HG02798 (cell line): ENCODE measurements around the gene ASB9.
A peak's percentile ranks its signal among the peaks of the same experiment; 100 is the strongest.
"Not testable (repeated sequence)": the region's sequence is repeated elsewhere in the genome, so short reads cannot be mapped to it uniquely, and the experiment has no call there.

Experiments used
- ATAC-seq: cut with Tn5 transposase; IDR thresholded peaks from one replicate; pipeline ENCODE4 v1.9.1; 2021; ENCODE audit warnings: mild to moderate bottlenecking; ENCODE audit not compliant: unreplicated experiment, poor library complexity

Gene ASB9

GRCh38 chrX:15242899-15243555, 26.9 kb downstream of the ASB9 start:
- ATAC-seq, result no peak

DNA sequence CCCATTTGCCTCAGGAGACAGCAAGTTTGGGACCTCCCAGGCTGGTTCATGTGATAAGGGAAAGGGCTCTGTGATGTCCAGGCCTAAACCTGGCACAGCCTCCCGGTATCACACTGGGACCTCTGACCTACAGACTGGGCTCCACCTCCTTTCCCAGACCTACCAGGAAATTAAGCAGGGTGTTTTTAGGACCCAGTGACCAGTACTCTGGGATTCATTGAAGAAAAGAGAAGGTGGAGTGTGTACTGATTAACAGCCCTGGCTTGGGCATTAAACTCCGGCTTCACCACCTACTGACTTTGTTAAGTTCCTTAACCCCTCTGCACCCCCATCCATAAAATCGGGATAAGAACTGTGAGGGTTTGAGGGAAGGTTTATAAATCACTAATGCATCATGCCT, 28.6 kb downstream of the ASB9 start:
- ATAC-seq, result no peak

- no peak for ATAC-seq
These were observed 29.5 kb downstream of the ASB9 start for GRCh38 chrX:15240414-15240813.

DNA sequence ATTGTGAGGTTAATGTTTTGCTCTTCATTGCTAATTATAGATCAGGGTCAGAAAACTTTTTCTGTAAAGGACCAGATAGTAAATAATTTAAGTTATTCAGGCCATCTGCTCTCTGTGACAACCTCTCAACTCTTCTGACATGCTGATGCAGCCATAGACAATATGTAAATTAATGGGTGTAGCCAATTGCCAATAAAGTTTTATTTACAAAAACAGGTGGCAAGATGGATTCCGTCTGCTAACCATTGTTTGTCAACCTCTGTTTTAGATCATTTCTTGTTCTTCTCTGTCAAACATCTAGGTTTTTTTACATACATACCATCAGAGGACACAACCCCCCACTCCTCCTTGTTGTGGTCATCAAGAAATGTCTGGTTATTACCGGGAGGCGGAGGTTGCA, 33.7 kb downstream of the ASB9 start:
- no peak for ATAC-seq

DNA sequence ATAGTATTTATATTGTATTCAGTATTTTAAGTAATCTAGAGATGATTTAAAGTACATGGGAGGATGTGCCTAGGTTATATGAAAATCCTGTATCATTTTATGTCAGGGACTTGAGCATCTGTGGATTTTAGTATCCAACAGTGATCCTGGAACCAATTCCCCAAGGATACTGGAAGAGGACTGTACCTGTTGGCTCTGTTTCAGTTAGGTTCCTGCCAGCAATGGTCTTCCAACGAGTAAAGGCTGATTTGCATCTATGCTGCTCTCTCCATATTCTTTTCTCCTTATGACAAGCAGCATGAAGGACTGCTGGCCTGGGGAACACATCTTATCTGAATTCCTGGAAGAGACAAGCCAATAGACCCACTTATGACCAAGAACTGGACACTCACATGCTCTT, 34.9 kb downstream of the ASB9 start:
- ATAC-seq, result no peak

DNA sequence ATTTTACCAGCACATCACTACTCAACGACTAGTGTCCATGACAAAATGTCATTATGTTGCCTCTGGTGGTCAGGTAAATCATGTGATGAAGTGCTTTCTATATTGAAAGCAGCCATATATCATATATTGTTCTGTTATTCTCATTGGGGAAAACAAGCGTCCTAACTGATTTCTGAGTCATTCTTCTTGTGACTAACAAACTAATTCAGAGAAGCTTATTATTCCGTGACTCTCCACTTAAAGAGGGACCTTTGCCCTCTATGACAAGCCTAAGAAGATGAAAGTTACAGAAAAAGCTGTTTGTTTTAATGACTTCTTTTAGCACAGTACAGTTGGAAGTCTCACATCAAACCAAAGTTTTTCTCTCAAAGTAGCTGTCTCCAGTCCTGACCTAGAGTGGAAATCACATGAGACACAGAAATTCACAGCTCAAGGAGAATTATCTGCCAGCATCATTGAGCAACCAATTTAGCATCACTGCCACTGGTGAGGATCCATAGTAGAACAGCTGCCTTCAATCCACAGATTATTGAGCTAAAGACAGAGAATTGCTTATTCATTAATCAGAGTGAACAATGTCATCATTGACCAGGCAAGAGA, 36.4 kb downstream of the ASB9 start:
- no peak for ATAC-seq

DNA sequence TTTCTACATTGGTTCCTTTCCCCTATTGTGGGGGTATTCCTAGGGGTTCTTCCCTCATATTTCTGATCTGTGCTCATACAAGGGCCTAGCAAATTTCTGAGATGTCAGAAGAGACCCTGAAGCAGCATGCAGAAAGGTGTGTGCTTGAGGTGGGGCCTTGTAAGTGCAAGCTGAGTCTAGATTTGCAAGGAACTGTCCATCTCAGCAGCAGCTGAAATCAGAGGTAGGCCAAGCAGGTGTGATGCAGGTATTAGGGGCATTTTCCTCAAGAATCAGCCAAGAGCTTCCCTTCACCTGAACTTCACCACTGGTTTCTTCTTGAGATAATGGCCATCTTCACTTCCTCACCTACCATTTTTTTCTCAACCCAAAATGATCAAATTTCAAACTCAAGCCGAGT, 45.1 kb downstream of the ASB9 start:
- ATAC-seq, result no peak

DNA sequence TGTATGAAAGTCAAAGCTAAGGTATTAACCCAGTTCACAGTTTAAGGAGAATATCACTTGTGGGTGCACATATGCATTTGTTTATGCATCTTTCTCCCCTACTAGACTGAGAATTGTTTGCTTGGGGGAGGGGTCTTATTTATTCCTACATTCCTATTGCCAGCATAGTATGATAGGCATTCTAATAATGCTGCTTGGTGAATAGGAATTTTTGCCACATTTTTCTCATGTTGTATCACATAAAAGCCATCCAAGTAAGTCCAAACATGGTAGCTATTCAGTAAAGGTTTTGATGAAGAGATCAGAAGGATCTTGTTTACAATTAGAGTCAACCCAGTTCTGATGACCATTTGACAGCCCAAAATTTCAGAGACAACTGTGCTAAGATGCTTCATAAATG, 48.6 kb downstream of the ASB9 start:
- no peak for ATAC-seq

DNA sequence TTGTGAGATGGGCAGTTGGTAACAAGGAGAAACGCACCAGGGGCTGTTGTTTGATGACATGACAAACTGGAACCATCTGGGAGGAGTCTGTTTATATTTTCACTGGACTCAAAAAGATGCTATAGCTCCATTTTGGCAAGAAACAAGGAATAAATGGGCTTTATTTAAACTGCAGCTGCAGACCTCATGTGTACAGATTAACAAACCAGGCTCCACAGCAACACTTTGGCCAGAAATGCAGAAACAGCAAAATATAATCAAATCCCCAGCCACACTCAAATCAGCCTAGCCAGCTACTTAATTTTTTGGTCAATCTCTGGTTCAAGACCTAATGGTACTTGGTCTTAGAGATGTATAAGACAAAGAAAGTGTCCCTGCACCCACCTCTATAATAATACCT, 52.7 kb downstream of the ASB9 start:
- no peak for ATAC-seq

DNA sequence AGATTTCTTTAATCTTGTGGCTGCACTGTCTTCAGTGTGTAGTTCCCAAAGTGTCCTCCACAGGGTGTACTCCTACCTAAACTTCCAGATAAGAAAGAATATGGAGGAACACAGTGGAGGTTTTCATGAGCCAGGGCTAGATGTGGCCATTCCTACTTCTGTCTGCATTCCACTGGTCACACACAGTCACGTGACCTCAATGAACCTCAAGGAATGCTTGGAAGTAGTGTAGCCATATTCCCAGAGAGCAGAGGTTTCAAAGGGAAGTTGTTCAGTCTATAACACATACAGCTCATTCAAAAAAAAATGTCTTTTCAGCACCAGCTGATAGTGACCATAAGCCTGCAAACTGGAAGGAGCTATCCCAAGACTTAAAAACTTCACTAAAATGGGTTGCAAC, 53.6 kb downstream of the ASB9 start:
- no peak for ATAC-seq

DNA sequence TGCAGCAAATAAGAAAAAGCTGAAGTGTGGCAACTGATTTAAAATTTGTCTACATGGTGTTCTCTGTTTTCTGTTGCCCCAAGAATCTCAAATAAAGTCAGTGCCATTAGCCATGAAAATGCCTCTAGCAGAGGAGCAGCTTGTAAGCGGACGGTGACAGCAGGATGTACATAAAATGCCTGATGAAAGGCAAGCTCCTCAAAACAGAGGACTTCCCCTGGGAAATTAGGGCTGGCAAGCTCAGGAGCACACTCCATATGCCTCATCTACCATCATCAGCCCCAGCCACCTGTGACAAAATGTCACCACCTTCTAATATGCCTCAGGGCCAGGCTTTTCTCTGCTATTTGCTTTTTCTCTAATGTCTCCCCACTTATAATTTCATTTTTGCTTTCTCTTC, 54.5 kb downstream of the ASB9 start:
- ATAC-seq, result no peak

DNA sequence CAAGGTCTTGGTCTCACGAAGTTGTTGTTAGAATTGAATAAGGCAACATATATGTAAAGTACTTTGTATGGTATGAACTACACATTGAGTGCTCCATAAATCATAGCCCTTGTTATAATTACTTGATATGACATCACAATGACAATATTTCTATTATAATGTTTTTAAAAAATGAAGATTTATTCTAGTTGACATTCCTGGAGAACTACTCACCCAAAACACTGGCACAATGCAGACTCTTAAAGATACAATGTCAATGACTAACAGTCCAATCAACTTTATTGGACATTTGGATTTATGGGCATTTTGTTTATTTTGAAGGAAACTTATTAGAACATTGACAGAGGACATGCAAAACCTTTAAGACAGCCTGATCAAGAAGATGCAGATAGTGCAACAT, 55.3 kb downstream of the ASB9 start:
- ATAC-seq, result no peak

- no peak for ATAC-seq
These were observed 60.8 kb downstream of the ASB9 start for GRCh38 chrX:15209096-15209495.

- ATAC-seq, result no peak
These were observed 61.9 kb downstream of the ASB9 start for GRCh38 chrX:15207994-15208393.

- ATAC-seq, result no peak
These were observed 62.5 kb downstream of the ASB9 start for GRCh38 chrX:15207384-15207783.

DNA sequence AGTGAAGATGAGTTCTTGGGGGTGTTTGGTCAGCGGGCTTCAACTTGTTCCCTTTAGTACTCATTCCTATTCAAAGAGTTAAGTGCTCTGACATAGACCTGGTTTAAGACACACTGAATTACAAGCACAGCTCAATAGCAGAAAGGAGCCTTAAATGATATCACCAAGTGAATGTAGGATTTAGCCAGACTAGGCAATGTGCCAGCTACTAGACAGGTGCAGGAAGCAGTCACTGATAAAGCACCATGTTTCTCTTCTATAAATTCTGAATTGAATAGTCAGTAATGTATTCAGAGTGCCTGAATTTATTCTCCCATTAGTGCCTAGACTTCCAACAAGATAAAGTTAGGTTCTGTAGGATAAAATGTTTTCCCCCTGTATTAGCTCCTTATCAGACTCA, 63.6 kb downstream of the ASB9 start:
- ATAC-seq, result no peak

GRCh38 chrX:15204130-15204751, 65.6 kb downstream of the ASB9 start:
- ATAC-seq, result peak; percentile 82

DNA sequence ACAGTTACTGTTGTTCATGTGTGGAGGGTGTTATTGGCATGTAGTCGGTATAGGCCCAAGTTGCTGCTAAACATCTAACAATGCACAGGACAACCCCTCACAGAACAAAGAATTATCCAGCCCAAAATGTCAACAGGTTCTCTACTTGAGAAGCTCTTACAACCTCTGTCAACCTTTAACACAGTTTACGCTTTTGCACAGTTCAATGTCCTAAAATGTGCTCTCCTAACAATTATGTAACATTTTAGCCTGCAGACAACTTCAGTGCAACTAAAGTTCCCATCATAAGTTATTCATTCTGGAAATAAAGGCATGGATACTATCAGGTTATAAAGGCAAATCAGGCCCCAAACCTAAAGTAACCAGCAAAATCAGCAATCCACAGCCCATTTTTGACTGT, 66.2 kb downstream of the ASB9 start:
- no peak for ATAC-seq

DNA sequence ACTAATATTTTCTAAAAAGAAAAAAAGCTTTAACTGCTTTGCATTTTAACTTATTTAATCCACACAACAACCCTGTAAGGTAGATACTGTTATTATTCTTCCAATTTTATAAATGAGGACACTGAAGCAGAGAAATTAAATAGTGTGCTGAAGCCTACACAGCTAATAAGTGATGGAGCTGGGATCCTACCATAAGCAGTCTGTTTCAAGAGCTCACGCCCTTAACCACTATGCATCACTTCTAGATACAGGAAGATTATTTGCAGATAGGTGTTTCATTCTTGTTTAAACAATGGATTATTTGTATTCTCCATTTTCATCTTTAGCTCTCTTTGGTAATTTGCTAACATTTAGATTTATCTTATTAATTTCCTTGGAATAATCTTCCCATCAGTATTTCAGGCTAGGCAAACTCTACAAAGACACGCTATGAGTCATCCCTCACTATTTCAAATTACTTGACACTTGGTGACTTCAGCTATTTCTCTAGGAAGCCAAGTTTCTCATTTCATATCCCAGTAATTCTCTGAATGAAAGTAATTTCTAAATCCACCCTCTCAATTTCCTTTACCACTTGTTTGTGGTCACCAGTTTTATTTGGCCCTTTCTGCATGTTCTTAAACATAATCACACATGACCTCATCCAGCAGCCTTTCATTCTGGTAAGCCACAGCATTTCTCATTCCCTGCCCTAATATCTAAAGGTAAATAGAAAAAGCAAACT, 67.3 kb downstream of the ASB9 start:
- ATAC-seq, result peak; percentile 37

- no peak for ATAC-seq
These were observed 69.0 kb downstream of the ASB9 start for GRCh38 chrX:15200871-15201270.

- ATAC-seq, result not testable (repeated sequence)
These were observed 71.2 kb downstream of the ASB9 start for GRCh38 chrX:15198608-15199202.
